CD4-positive, alpha-beta T cell treated with Interleukin-6 at 100 ng/mL for 8 hours (primary cell): ENCODE results near the gene DENND11.
A peak's percentile ranks its signal among the peaks of the same experiment; 100 is the strongest.

Experiments used
- DNase-seq: peaks from one replicate; pipeline ENCODE4 v3.0.0-alpha.2; 2020; ENCODE audit warnings: mixed read lengths, low spot score

DENND11 gene

GRCh38 chr7:141685285-141686023 lies 16.5 kb downstream of the DENND11 start:
- DNase-seq: no peak

- no peak for DNase-seq
Observed at GRCh38 chr7:141679014-141679413, 23.0 kb downstream of the DENND11 start.

GRCh38 chr7:141676618-141677017 lies 25.3 kb downstream of the DENND11 start:
- no peak for DNase-seq

GRCh38 chr7:141675436-141676215 lies 26.3 kb downstream of the DENND11 start:
- no peak for DNase-seq

GRCh38 chr7:141674702-141675101 lies 27.3 kb downstream of the DENND11 start:
- no peak for DNase-seq

- DNase-seq: no peak
Observed at GRCh38 chr7:141674171-141674671, 27.7 kb downstream of the DENND11 start.

- DNase-seq: no peak
Observed at GRCh38 chr7:141673346-141673745, 28.6 kb downstream of the DENND11 start.

- no peak for DNase-seq
Observed at GRCh38 chr7:141671705-141672496, 30.1 kb downstream of the DENND11 start.

- no peak for DNase-seq
Observed at GRCh38 chr7:141668853-141669252, 33.1 kb downstream of the DENND11 start.

DNA sequence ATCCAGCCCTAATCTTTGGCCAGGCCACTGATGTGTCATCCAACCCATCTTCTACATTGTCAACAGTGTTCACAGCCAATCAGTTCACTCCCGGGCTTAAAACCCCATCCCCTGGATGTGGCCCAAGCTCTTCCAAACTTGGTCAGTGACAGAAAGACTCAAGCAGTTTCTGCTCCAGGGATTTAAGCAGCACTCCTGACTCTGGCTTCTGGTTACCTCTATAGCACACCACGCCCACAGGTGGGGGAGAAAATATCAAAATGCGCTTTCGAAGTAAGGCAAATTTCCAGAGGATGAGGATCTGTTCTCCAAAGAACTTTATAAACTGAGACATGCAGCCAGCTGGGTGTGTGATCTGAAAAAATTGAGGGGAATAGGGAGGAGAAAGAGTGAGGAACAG lies 35.9 kb downstream of the DENND11 start:
- no peak for DNase-seq

- no peak for DNase-seq
Observed at GRCh38 chr7:141665208-141666035, 36.5 kb downstream of the DENND11 start.

- DNase-seq: no peak
Observed at GRCh38 chr7:141664450-141664849, 37.5 kb downstream of the DENND11 start.

GRCh38 chr7:141663081-141663849 lies 38.7 kb downstream of the DENND11 start:
- DNase-seq: no peak

DNA sequence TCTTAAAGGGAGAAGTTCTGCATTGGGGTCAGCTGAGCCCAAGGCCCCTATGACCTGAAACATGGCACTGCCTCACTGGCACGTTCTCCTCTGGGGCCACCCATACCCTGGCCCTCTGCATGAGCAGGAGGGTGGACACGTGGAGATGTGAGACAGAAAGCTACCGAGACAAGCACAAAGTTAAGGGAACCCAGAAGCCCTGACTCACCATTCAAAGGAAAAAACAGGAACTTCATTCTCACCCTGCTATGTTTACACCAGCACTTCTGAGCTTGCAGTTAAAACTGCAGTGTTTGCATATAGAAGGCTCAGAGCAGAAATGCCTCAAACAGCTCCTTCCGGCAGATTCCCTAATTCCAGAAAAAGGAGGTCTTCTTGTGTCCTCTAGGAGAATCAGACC lies 41.7 kb downstream of the DENND11 start:
- DNase-seq: no peak

DNA sequence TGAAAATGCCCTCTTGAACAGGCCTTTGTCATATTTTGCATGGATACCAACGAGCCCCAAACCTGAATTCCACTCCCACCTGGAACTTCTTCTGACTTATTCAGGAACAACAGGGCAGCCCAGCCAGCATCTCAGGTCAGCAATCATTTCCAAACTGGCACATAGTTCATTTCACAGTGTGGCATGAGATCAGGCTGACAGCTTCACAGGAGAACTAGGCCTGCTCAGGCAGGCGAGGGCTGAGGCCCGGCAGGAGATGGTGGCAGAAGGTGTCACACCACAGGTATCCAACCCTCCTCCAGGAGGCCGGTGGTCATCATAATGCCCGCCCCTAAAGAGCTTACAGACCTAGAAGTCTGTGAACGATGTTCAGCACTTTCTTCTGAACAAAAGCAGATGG lies 42.5 kb downstream of the DENND11 start:
- no peak for DNase-seq

GRCh38 chr7:141654551-141654950 lies 47.4 kb downstream of the DENND11 start:
- peak; percentile 65 for DNase-seq

GRCh38 chr7:141652691-141653090 lies 49.3 kb downstream of the DENND11 start:
- DNase-seq: no peak
